ENCODE data around the gene GC. TPM values are rescaled to one million over a fixed set of nuclear protein-coding genes. Genes with fewer than 3 reads are reported as not detected.
"Not testable (repeated sequence)": the region's sequence is repeated elsewhere in the genome, so short reads cannot be mapped to it uniquely, and the experiment has no call there.

GC gene
- total RNA-seq, 1 experiment from 2014 or later, result not detected

DNA sequence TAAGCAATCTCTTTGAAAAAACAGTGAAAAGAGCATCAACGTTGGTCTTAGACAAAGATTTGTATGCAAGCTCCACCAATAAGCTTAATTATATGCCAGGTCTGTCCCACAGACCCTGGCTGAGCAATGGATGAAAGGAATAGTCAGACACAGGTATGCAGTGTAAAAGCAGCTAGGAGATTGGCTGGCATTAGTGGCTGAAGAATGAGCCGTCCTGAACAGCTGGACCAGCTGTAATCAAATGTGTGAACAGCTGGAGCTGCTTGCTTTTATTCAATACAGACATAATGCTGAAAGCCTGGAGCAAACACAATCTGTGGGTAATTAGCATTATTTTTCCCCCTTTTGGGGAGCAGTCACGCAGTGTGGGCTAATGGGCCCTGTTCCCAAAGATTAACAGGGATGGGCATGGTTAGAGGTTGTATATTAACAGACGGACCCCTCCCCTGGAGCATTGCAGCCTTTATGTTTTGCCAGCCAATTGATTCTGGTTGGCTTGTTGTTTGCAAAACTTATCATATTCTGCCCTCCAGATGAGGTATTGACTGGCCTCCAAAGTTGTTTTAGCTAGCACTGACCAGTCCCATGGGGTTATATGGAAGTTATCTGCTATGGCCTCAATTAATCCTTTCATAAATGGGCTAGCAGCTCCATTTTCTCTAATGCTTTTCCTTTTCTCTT is 20.3 kb upstream of the GC start:
- BruUV-seq (replicated peaks); H3K36me3 ChIP-seq (ENCODE audit: low read depth); H3K79me2 ChIP-seq (ENCODE audit: low read depth); POLR2A ChIA-PET (ENCODE audit: unreplicated experiment); CTCF ChIA-PET; H3K4me2 ChIP-seq; H3K9me3 ChIP-seq (ENCODE audit: insufficient read depth, low read depth); intact Hi-C loops (cut with micrococcal nuclease; ENCODE audit: unreplicated experiment); H3K4me1 ChIP-seq (replicated peaks; ENCODE audit: insufficient read depth); DNase-seq; H4K20me1 ChIP-seq (ENCODE audit: insufficient read depth); H3F3A ChIP-seq (ENCODE audit: insufficient read depth, low read depth); H3K27ac ChIP-seq; H3K9me2 ChIP-seq (ENCODE audit: insufficient read depth); H3K27me3 ChIP-seq (ENCODE audit: insufficient read depth, low read depth); H3K4me3 ChIP-seq; H2AFZ ChIP-seq: not testable (repeated sequence)

DNA sequence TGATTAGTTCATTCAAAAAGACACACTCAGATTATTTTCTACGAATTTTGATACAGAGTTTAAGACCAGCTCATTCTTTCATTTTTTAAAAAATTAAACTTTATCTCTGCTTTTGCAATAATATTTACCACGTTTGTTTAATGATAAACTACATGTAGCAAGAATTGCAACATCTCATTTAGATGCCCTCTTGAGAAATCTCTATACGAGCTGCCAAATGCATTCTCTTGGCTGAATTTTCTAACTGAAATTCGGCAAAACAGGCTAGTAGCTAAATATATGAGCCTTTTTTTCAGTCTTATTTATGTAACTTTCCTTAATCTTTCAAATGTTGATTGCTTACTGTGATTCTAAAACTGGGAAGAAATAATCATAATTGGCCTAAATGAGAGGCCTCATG is 2.1 kb upstream of the GC start:
- no peaks in the 10 kb centered on the region for H3K9me3 ChIP-seq (ENCODE audit: insufficient read depth, low read depth)
- H3K79me2 ChIP-seq (ENCODE audit: low read depth), result no peaks in the 10 kb centered on the region
- TF ChIP-seq, protein P1, sequence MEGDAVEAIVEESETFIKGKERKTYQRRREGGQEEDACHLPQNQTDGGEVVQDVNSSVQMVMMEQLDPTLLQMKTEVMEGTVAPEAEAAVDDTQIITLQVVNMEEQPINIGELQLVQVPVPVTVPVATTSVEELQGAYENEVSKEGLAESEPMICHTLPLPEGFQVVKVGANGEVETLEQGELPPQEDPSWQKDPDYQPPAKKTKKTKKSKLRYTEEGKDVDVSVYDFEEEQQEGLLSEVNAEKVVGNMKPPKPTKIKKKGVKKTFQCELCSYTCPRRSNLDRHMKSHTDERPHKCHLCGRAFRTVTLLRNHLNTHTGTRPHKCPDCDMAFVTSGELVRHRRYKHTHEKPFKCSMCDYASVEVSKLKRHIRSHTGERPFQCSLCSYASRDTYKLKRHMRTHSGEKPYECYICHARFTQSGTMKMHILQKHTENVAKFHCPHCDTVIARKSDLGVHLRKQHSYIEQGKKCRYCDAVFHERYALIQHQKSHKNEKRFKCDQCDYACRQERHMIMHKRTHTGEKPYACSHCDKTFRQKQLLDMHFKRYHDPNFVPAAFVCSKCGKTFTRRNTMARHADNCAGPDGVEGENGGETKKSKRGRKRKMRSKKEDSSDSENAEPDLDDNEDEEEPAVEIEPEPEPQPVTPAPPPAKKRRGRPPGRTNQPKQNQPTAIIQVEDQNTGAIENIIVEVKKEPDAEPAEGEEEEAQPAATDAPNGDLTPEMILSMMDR (conservative IDR thresholded peaks at IDR 0.05), result no peak
- TF ChIP-seq EZH2 (IDR thresholded peaks at IDR 0.05; ENCODE audit: low read depth), result no peak
- no TSS peak for BruUV-seq (replicated peaks)
- H3K36me3 ChIP-seq (ENCODE audit: low read depth), result no peaks in the 10 kb centered on the region
- DNase-seq, result no peak
- no peak overlapping the region for H2AFZ ChIP-seq
- no peaks in the 10 kb centered on the region for H3F3A ChIP-seq (ENCODE audit: insufficient read depth, low read depth)
- H3K4me2 ChIP-seq, result no peak overlapping the region
- no peaks in the 10 kb centered on the region for H3K4me1 ChIP-seq (replicated peaks; ENCODE audit: insufficient read depth)
- POLR2A ChIA-PET (ENCODE audit: unreplicated experiment), result no interaction called here
- intact Hi-C loops (cut with micrococcal nuclease; ENCODE audit: unreplicated experiment), result no loop called here
- no peak overlapping the region for H3K27ac ChIP-seq
- H3K4me3 ChIP-seq, result no peak overlapping the region
- H3K9me2 ChIP-seq (ENCODE audit: insufficient read depth), result no peaks in the 10 kb centered on the region
- CTCF ChIA-PET, result no interaction called here
- no peaks in the 10 kb centered on the region for H4K20me1 ChIP-seq (ENCODE audit: insufficient read depth)
- H3K27me3 ChIP-seq (ENCODE audit: insufficient read depth, low read depth), result no peaks in the 10 kb centered on the region

- Histone ChIP-seq H3K9me2 (ENCODE audit: insufficient read depth) (no peaks in the 10 kb centered on the region), H3K27me3 (ENCODE audit: insufficient read depth, low read depth) (no peaks in the 10 kb centered on the region), H4K20me1 (ENCODE audit: insufficient read depth) (no peaks in the 10 kb centered on the region), H3K4me1 (replicated peaks; ENCODE audit: insufficient read depth) (no peaks in the 10 kb centered on the region), H3K36me3 (ENCODE audit: low read depth) (no peaks in the 10 kb centered on the region), H3K9me3 (ENCODE audit: insufficient read depth, low read depth) (no peaks in the 10 kb centered on the region), H3F3A (ENCODE audit: insufficient read depth, low read depth) (no peaks in the 10 kb centered on the region), H3K4me3 (no peak overlapping the region), H3K4me2 (no peak overlapping the region), H2AFZ (no peak overlapping the region), H3K27ac (no peak overlapping the region), H3K79me2 (ENCODE audit: low read depth) (no peaks in the 10 kb centered on the region)
- no TSS peak for BruUV-seq (replicated peaks)
- intact Hi-C loops (cut with micrococcal nuclease; ENCODE audit: unreplicated experiment), result no loop called here
- POLR2A ChIA-PET (ENCODE audit: unreplicated experiment), result no interaction called here
- CTCF ChIA-PET, result no interaction called here
- no peak for DNase-seq
- TF ChIP-seq, protein P1 (conservative IDR thresholded peaks at IDR 0.05), result no peak
These were observed 804 bp upstream of the GC start for GRCh38 chr4:71784569-71785197.

DNA sequence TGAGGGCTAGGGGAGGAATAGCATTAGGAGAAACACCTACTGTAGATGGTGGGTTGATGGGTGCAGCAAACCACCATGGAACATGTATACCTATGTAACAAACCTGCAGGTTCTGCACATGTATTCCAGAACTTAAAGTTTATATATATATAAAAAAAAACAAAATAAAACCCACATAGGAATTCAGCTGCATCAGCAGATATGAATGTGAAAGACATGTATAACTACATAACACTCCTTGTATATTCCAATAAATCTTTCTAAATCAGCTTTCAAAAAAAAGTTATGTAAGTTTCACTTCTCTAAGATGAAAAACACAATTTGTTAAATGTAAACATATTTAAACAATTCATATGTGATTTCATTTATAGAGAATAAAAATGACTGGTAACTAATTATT is 6.0 kb downstream of the GC start:
- no peaks in the 10 kb centered on the region for H3K79me2 ChIP-seq (ENCODE audit: low read depth)
- H3F3A ChIP-seq (ENCODE audit: insufficient read depth, low read depth), result no peaks in the 10 kb centered on the region
- H3K9me3 ChIP-seq (ENCODE audit: insufficient read depth, low read depth), result no peaks in the 10 kb centered on the region
- no peak overlapping the region for H2AFZ ChIP-seq
- no TSS peak for BruUV-seq (replicated peaks)
- H3K4me2 ChIP-seq, result no peak overlapping the region
- no peak overlapping the region for H3K27ac ChIP-seq
- H3K4me3 ChIP-seq, result no peak overlapping the region
- no peaks in the 10 kb centered on the region for H3K27me3 ChIP-seq (ENCODE audit: insufficient read depth, low read depth)
- no peaks in the 10 kb centered on the region for H3K4me1 ChIP-seq (replicated peaks; ENCODE audit: insufficient read depth)
- no peaks in the 10 kb centered on the region for H3K36me3 ChIP-seq (ENCODE audit: low read depth)
- DNase-seq, result no peak
- H3K9me2 ChIP-seq (ENCODE audit: insufficient read depth), result no peaks in the 10 kb centered on the region
- CTCF ChIA-PET, result no interaction called here
- H4K20me1 ChIP-seq (ENCODE audit: insufficient read depth), result no peaks in the 10 kb centered on the region
- intact Hi-C loops (cut with micrococcal nuclease; ENCODE audit: unreplicated experiment), result no loop called here
- POLR2A ChIA-PET (ENCODE audit: unreplicated experiment), result no interaction called here
- TF ChIP-seq EZH2 (IDR thresholded peaks at IDR 0.05; ENCODE audit: low read depth), result no peak
- TF ChIP-seq, protein P1 (conservative IDR thresholded peaks at IDR 0.05), result no peak
